Left ventricle myocardium inferior (tissue), 1 donor: ENCODE measurements around the gene NRXN3. TPM values are rescaled to one million over a fixed set of nuclear protein-coding genes. Genes with fewer than 3 reads are reported as not detected.

Source experiments
- DNase-seq: peaks from one replicate; pipeline ENCODE4 v3.0.0-alpha.2; 2020
- H3K27ac ChIP-seq: fragments of 200-600 bp; replicated peaks from 2 replicates; pipeline ENCODE4 v1.8.0; 2021
- H3K27me3 ChIP-seq: fragments of 200-600 bp; 2 replicates; pipeline ENCODE4 v1.8.0; 2021; ENCODE audit warnings: low read depth
- H3K36me3 ChIP-seq: fragments of 200-600 bp; 2 replicates; pipeline ENCODE4 v1.8.0; 2021
- H3K4me1 ChIP-seq: fragments of 200-600 bp; 2 replicates; pipeline ENCODE4 v1.8.0; 2021
- H3K4me3 ChIP-seq: fragments of 200-600 bp; 2 replicates; pipeline ENCODE4 v1.8.0; 2021; ENCODE audit warnings: mild to moderate bottlenecking, moderate library complexity
- H3K9me3 ChIP-seq: fragments of 200-600 bp; replicated peaks from 2 replicates; pipeline ENCODE4 v1.8.0; 2021
- CTCF ChIP-seq: fragments of 200-600 bp; IDR thresholded peaks from 2 replicates; pipeline ENCODE4 v1.8.0; 2021; ENCODE audit warnings: antibody characterized with exemption, mild to moderate bottlenecking, borderline replicate concordance
- intact Hi-C: fragments of 100-400 bp; cut with micrococcal nuclease; formaldehyde crosslinking; loops from one replicate; pipeline ENCODE4 v1.11.0; 2022
- total RNA-seq: library from RNA; stranded (reverse); fragmentation: NEBNext Ultra II Directional; extraction: Animal tissue kit (Norgen Biotek cat#: 25700); gene quantifications from one replicate; pipeline ENCODE4 v1.2.1, GENCODE V29; 2021
- donor health status: DM: no; HTN: yes; CAD: no; lungs with severe emphysema.

Gene NRXN3
- total RNA-seq, 1 donor from 2014 or later, result 1.2 TPM

GRCh38 chr14:79916892-79917291 lies 1746.7 kb downstream of the NRXN3 start:
- Histone ChIP-seq H3K4me3 (no peak overlapping the region), H3K27ac (no peak overlapping the region), H3K27me3 (no peaks in the 10 kb centered on the region), H3K9me3 (peaks cover 38% of the 10 kb centered on the region), H3K36me3 (no peaks in the 10 kb centered on the region), H3K4me1 (no peaks in the 10 kb centered on the region)
- intact Hi-C loops, result no loop called here
- no peak for DNase-seq
- TF ChIP-seq CTCF, result no peak
